ENCODE data around the gene CR1.
"Not testable (repeated sequence)": the region's sequence is repeated elsewhere in the genome, so short reads cannot be mapped to it uniquely, and the experiment has no call there.

The CR1 gene

DNA sequence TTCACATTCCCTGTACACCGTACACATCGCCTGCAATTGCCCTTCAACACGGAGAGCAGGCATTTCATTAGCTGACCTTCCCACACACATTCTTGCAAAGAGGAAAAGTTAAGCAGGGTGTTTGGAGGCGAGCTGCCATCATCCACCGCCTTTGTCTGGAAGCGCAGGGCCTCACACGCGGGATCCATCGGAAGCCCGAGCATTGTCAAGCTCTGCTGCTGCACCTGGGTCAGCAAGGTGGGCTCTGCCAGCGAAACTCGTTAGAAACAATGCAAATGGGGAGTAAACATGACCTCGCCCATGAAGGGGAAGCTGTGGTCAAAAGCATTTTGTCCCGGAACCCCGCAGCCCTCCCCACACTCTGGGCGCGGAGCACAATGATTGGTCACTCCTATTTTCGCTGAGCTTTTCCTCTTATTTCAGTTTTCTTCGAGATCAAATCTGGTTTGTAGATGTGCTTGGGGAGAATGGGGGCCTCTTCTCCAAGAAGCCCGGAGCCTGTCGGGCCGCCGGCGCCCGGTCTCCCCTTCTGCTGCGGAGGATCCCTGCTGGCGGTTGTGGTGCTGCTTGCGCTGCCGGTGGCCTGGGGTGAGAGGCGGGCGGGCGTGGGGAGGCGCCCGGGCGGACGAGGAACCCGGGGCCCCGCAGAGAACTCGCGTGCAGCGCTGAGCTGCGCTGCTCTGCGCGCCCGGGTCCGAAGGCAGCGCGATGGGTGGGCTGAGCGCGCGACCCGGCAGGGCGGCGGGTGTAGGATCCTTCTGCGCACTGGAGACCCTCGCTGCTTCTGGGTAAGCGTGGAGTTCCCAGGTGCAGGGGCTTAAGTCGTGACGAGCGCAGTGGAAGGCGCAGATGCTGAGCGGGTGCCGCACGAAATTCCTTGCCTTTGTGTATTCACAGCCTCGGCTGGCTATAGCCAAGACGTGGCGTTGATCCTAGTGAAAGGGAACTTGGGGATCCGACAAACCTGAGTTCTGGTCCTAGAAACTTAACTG, at the start of gene CR1:
CR1 (plus strand) TSS at position 357 of the 992 bp plus-strand sequence; CDS start at position 468, 111 bp downstream.
- DNase-seq: peak; percentile 24

DNA sequence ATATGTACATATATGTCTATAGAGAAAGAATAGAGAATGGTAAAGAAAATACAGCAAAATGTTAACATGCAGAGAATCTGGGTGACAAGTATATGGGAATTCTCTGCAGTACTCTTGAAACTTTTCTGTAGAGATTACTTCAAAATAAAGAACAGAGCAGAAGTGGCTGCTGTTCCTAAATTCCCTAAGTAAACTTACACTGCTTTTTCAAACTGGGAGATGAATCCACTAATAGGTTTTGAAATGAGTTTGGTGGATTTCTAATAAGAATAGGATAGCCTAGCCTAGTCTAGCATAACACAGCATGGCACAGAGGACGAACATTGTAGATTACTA, 42.3 kb upstream of the CR1 start:
- no peak for DNase-seq

DNA sequence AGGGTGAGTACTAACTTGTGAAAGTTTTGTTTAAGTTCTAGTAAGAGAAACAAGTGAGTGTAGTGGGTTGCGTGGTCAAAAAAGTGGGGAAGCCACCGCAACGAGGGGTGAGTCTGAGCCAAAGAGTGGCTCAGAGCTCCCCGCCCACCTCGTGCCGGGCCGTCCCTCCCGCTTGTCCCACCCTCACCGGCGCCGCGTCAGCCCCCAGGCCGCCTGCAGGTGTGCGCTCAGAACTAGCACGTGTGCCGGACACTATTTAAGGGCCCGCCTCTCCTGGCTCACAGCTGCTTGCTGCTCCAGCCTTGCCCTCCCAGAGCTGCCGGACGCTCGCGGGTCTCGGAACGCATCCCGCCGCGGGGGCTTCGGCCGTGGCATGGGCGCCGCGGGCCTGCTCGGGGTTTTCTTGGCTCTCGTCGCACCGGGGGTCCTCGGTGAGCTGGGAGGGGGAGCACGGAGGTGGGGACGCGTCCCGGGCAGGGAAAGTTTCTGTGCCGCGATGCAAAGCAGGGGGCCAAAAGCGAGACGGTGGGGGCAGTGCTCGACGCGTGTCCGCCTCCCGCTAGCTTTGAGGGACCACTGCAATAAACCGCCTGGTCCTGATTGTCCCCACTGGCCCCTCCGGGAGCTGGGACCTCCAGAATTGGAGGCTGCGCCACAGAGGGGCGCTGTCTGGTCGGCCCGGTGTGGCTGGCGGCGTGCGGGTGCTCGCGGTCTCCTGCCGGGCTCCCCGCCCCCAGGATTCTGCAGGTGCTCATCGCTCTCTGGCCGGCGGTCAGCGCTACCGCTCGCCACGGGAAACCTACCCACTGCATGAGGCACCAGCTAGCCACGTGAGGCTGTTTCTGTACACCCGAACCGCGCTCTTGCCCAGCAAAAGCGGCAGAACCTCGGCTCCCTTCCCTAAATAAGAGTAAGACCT, 41.7 kb upstream of the CR1 start, which contains the start of gene CR2:
CR2 (plus strand) TSS at position 283 of the 919 bp plus-strand sequence; CDS start at position 374, 91 bp downstream.
- peak; percentile 58 for DNase-seq

DNA sequence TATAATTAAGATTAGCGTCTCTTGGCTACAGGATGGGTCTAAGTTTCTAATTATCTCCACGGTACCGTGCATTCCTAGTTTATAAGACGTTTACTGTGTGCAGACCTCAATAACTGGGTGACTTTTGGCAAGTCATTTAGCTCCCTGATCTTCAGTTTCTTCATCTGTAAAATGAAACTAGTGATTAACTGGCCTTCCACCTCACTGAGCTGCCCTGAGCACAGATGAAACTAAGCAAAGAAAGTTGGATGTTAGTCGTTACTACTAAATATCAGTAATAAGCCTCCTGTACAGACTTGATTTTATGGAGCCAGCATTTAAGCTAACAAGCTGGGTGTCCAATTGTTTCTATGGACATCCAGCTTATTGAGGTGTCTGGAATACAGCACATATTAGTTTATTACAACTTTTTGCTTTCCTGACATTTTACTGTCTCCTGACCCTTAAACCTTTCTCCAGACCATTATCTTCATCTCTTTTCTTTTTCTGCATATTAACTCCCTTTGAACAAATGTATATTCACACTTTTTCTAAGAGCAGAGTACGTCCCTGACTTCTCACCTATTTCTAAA, 40.7 kb upstream of the CR1 start:
- no peak for DNase-seq

DNA sequence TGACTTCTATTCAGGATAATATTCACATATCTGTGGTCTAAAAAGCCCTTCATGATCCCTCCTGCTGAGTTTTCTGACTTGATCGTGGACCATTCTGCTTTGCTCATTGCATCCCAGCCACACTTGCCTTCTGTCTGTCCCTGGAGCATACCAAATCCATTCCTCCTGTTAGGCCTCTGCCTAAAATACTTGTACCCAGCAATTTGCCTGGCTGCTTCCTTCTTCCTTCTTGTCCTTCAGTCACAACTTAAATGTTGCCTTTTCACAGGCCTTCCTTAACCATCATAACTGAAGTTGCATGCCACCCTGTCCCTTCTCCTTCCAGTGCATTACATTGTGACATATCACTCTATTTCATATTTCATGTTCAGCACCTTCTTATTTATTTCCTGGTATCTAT, 37.5 kb upstream of the CR1 start:
- DNase-seq: no peak

DNA sequence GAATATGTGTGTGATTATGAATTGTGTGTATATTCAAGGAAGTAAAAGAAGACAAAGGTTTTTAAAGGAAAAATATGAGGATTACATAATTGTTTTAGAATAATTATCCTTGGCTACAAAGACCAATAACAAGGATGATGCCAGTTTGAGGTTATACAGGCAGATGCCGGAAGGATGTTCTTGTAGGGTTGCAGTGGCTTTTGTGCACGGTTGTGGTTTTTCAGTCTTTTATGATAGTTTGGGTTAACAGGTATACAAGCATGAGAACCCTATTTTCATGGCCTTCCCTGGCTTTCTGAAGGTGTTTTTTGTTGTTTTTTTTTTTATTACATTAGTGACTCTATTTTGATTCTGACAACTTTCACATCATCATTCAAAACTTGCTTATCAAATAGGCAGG, 36.9 kb upstream of the CR1 start:
- no peak for DNase-seq

DNA sequence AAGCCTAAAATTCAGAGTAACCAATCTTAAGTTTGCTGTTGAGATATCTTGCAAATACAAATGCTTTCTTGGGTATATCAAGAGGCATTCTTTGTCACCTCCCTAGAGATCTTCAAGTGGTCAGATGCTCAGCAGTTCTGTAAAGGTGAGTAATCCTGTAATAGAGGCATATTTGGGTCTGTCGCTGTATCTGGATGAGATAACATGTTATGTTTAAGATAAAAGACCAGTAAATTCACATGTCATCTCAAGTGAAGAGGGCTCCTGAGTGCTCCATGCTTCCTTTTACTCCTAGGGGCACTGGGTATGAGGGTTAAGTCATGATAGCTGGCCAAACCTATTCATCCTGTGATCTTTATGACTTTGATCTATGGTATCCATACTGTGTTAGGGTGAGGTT, 34.3 kb upstream of the CR1 start:
- no peak for DNase-seq

DNA sequence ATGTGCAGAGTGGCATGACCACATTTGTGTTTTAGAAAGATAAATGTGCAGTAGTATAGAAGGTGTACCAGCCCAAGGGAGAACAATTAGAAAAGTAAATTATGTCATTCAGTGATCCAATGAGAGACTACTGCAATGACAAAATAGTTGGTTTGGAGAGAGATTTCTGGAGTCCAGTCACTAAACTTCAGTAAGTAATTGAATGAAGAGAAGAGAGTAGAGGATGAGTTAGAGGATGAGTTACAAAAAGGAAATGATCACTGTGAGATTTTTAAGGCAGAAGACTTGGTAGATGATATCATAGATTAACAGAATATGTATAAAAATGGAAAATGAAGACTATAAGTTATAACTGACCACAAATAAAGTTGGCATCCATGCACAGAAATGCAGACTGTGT, 33.4 kb upstream of the CR1 start:
- DNase-seq: no peak

DNA sequence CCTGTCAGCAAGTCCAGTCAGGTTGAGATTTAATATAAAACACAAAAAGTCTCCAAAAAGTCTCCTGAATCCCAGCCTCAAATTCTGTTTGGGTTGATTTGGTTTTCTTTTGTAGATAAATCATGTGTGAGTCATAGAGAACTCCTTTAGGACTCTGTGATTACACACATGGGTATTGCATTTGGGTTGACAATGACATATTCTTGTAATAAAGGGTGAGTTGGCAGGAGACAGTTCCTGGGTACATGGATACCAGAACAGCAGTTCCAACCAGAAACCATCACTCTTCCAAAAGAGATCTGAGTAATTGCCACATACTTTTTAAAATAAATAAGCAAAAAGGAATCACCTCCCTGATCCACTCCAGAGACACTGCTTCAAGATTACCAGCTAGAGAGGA, 32.9 kb upstream of the CR1 start:
- DNase-seq: no peak

DNA sequence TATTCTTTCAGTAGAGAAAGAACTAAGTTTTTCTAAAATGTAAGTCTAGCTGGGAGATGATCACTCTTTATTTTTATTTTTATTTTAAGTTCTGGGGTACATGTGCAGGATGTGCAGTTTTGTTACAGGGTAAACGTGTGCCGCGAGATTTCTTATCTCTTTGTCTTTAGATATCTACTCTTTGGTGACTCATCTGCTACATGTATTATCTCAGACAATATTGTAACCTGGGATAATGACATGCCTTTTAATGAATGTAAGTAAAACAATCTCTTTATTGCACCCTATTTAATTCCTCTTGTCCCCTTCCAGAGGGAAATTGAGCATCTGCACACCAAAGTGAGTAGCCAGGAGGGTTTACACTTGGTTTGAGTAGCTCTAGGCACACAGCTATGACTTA, 32.4 kb upstream of the CR1 start:
- no peak for DNase-seq

DNA sequence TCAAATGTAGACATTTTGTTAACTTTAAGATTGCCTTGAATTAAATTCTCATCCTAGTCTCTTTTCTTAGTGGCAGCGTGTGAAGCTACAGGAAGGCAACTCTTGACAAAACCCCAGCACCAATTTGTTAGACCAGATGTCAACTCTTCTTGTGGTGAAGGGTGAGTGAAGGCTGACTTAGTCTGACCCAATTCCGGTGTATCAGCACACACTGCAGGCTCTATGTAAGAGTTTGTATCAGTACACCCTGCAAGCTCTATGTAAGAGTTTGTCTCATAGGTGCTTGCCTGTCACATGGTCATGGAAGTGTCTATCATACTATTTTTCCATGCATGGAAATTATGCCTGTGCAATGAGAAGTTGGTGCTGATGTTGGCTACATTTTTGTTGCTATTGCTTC, 25.0 kb upstream of the CR1 start:
- no peak for DNase-seq

DNA sequence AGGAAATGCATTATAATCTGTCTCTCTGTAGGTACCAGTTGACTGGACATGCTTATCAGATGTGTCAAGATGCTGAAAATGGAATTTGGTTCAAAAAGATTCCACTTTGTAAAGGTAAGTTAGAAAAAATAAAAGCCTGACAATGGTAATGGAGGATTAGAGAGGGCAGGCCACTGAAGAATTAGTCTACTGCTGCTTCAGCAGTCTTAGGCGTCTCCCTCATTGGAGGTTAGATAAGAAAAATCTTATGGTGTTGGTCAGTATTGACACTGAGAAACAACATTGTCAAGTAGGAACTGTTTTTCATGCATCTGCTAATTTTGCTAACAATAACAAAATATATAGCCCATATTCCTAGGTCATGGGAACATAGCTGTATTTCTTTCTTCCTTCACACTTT, 21.7 kb upstream of the CR1 start:
- no peak for DNase-seq

DNA sequence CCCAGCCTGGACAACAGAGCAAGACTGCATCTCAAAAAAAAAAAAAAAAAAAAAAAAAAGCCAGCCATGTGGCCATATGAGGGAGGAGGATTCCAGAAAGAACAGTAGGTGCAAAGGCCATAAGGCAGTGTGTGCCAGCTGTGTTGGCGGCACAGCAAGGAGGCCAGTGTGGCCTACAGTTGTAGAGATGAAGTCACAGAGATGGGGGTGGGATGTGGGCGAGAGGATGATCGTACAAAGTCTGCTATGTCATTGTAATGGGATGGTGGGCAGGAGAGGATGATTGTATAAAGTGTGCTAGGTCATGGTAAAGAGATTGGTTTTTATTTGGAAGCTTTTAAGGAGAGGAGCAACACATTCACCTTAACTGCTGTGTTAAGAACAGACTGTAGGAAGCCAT, 9.8 kb upstream of the CR1 start:
- no peak for DNase-seq

DNA sequence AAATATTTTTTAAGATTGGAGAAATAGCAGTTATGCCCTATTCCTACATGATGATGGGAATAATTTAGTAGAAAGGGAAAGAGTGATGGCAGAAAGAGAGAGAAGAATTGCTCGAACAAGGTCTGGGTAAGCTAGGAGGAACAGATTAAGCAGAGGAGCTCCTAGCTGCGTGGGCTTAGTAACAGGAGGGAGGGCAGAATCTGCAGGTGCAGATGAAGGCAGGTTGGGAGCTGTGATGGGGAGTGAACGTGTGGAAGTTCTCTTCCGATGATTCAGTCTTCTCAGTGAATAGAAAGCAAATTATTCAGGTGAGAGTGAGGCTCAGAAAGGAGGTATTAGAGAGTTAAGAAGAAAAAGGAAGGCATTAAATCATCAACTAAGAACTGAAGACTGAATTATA, 8.3 kb upstream of the CR1 start:
- no peak for DNase-seq

DNA sequence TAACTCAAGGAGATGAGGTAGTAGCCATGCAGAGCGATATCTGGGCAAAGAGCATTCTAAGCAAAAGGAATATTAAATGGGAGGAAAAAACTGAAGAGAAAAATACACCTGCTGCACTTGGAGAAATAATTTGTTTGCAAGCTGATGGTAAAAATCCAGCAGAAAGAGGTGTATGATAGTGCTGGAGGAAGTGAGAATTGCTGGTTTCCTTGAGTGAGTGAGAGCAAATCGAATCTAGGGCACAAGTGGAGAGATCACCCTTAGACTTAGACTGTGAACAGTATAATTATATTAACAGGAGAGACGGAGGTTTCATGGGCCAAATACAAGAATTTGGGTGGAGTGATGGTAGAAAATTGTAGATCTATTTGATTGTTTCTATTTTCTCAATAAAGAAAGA, 2.7 kb upstream of the CR1 start:
- DNase-seq: no peak

DNA sequence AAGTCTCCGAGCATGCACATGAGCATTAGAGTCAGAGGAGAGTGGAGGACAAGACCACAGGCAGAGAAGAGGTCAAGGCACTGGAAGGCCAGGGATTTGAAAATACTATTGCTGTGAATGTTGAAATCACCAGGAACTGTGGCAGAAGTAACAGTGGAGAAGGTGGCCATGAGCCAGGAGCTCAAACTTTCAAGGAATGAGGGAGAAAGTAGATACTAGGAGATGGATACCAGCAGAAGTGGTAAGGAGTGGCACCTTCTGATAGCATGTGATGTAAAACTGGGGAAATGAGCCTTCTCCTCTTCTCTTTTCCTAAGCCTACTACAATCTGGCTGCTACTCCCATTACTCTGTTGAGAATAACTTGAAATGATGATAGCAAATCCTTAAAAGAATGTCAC, 1.8 kb upstream of the CR1 start:
- no peak for DNase-seq

DNA sequence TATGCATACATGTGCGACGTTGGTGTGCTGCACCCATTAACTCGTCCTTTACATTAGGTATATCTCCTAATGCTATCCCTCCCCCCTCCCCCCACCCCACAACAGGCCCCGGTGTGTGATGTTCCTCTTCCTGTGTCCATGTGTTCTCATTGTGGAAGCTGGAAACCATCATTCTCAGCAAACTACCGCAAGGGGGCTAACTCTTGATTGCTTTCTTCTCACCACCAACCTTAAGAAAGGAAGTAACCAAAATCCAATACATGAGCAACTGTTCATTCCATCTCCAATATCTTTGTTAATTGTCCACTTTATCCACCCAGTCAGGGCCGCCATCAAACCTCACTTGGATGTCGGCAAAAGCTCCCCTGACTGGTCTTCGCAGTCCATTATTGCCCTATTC, 676 bp upstream of the CR1 start:
- not testable (repeated sequence) for DNase-seq

DNA sequence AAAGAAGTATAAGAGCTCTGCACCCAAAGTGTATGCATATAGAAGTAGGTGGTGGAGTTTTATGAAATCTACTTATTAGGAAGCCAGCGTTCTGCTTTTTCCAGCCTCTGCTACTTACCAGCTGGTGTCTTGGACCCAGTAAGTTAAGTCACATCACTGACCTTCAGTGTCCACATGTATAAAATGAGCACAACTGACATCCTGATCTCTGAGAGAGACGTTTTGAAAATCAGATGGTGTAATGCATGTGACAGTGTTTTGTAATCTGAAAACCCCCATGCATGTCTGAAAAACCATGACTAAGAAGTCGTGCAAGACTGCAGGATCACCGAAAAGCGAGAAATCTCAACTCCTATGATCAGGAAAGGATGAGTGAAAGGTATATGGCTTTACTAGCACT, 2.0 kb downstream of the CR1 start:
- no peak for DNase-seq

DNA sequence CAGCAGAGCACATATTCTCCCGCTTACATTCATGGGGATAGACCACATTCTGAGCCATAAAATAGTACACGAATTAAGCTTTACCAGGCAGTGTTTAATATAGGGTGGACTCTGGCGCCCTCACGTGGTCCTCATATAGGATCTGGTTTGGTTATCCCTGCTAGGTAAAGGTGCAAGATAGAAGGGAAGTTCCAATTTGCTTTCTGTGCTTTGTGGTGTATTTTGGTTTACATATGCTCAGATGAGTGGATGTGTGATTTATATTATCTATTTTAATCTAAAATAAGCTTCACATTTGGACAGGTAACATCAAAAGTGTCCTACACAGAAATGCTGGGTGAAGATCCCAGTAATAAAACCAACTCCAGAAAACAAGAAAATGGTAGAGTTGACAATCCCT, 3.6 kb downstream of the CR1 start:
- peak; percentile 66 for DNase-seq

DNA sequence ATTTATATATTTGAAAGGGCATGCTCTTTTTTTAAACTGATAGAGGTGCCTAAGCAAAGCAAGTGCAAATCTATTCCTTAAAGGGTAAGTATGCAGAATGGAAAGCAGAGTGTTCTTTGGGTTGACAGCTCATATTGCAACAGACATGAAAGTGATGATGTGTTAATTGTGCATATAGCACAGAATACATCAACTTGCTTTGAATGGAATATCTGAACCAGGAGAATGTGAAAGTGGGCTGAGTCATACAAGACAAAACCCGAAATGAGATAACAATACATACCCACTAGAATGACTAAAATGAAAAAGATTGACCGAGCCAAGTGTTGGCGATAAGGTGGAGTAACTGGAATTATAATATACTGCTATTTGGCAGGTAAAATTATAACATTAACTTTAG, 4.3 kb downstream of the CR1 start:
- DNase-seq: no peak

DNA sequence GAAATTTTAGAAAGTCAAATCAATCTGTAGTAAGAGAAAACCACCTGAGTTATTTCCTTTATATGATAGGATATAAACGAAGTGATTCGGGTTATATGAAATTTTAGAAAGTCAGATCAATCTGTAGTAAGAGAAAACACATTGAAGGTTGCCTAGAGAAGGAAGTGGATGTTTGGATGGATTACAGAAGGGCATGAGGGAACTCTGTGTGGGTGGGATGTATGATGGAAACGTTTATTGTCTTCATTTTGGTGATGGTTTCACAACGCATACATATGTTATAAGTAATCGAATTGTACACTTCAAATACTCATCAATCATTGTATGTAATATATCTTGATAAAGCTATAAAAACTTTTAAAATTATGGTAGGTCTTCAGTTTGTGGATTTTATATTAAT, 5.1 kb downstream of the CR1 start:
- DNase-seq: no peak

DNA sequence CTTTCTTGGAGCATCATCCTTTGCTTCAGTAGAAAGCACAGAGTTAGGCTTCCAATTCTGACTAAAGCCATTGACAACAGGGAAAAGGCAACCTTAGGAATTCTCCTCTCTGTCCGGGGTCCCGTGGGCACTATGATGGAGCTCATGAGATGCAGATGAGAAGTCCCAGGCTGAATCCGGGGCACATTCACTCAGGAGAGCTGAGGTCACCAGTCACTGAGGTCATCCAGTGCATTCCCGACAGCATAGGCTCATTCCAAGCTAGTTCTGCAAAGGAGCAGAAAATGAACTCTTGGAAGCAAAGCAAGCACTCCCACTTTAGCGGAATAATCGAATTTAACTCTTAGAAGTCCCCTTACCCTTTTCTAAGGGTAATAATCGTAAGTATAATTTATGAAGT, 6.8 kb downstream of the CR1 start:
- DNase-seq: no peak

DNA sequence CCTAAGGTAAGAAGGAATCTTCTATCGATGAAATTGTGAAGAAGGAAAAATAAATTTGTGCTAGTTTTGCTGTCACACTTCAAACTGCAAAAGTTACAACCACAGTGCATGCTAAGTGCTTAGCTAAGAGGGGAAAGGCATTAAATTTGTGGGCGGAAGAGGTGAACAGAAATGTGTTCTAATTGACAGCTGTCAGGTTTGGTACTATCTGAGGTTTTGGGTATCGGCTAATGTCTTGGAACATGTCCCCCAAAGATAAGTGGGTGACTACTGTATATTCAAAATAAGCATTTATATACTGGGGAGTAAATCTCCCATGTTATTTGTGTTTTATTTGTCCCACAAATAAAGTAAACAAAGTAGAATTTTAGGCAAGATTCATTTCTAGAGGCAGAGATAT, 8.0 kb downstream of the CR1 start:
- no peak for DNase-seq

DNA sequence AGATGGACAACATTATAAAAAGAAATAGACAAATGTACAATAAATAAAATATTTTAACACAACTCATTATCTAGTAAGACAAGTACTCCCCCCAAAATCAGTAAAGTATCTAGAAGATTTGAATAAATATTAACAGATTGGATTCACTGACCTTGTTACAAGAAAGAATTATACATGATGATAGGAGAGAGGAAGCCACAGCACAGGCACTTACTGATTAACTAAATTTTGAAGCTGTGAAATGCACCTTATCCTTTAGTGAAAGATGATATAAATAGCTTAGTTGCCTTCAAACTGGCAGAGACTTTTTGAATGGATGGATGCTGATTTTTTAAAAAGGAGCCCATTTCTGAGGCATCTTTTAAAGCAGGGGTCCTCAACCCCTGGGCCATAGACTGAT, 8.5 kb downstream of the CR1 start:
- no peak for DNase-seq

Measured in activated naive CD4-positive, alpha-beta T cell treated with Interleukin-2 at 50 U/mL for 16 hours (primary cell).